Left lobe of liver (tissue), 2 donors: ENCODE measurements around the gene TSPOAP1. TPM values are rescaled to one million over a fixed set of nuclear protein-coding genes. Genes with fewer than 3 reads are reported as not detected.
"Not testable (repeated sequence)": the region's sequence is repeated elsewhere in the genome, so short reads cannot be mapped to it uniquely, and the experiment has no call there.

Experiments
- ATAC-seq: fragments of 200-7000 bp; cut with Tn5 transposase; one replicate; pipeline ENCODE4 v1.9.1; 2020; ENCODE audit warnings: mild to moderate bottlenecking, moderate library complexity
- DNase-seq: peaks from one replicate; pipeline ENCODE4 v3.0.0-alpha.2; 2020; ENCODE audit warnings: low spot score
- total RNA-seq: library from RNA; stranded (reverse); gene quantifications from one replicate; pipeline ENCODE4 v1.2.1, GENCODE V29; 2021
- donor health status: DM: no; HTN: no; CAD: no; lungs with moderate emphysema.
- donor health status: DM: no; HTN: yes; CAD: no.

TSPOAP1 gene
- total RNA-seq, 1 donor from 2014 or later = 6.5 TPM

GRCh38 chr17:58341861-58342475, 13.4 kb upstream of the TSPOAP1 start:
- DNase-seq (no peak), ATAC-seq (no peak)

- ATAC-seq = not testable (repeated sequence)
Measured at GRCh38 chr17:58341136-58341860, 12.7 kb upstream of the TSPOAP1 start.

GRCh38 chr17:58340405-58340876, 11.8 kb upstream of the TSPOAP1 start:
- no peak for ATAC-seq
- no peak for DNase-seq

More at GRCh38 chr17:58341136-58341860, 12.7 kb upstream of the TSPOAP1 start:
- not testable (repeated sequence) for DNase-seq

- ATAC-seq (no peak), DNase-seq (no peak)
Measured at GRCh38 chr17:58339755-58340404, 11.3 kb upstream of the TSPOAP1 start.

GRCh38 chr17:58338841-58339754, 10.5 kb upstream of the TSPOAP1 start:
- DNase-seq (no peak), ATAC-seq (peak; percentile 46)

- no peak for ATAC-seq
Measured at GRCh38 chr17:58338454-58338840, 9.9 kb upstream of the TSPOAP1 start.

GRCh38 chr17:58337600-58338453, 9.2 kb upstream of the TSPOAP1 start:
- peak; percentile 66 for ATAC-seq
- DNase-seq = no peak

More at GRCh38 chr17:58338454-58338840, 9.9 kb upstream of the TSPOAP1 start:
- no peak for DNase-seq

GRCh38 chr17:58337210-58337599, 8.6 kb upstream of the TSPOAP1 start:
- no peak for DNase-seq

GRCh38 chr17:58336456-58337209, 8.0 kb upstream of the TSPOAP1 start:
- ATAC-seq = no peak
- no peak for DNase-seq

More at GRCh38 chr17:58337210-58337599, 8.6 kb upstream of the TSPOAP1 start:
- no peak for ATAC-seq

GRCh38 chr17:58335779-58336455, 7.3 kb upstream of the TSPOAP1 start:
- ATAC-seq (no peak), DNase-seq (no peak)

GRCh38 chr17:58335061-58335731, 6.6 kb upstream of the TSPOAP1 start:
- no peak for ATAC-seq

GRCh38 chr17:58334661-58335060, 6.1 kb upstream of the TSPOAP1 start:
- DNase-seq (no peak), ATAC-seq (no peak)

More at GRCh38 chr17:58335061-58335731, 6.6 kb upstream of the TSPOAP1 start:
- no peak for DNase-seq

GRCh38 chr17:58334256-58334655, 5.7 kb upstream of the TSPOAP1 start:
- ATAC-seq (no peak), DNase-seq (no peak)

- no peak for ATAC-seq
- no peak for DNase-seq
Measured at GRCh38 chr17:58333736-58334207, 5.2 kb upstream of the TSPOAP1 start.

GRCh38 chr17:58332778-58333735, 4.5 kb upstream of the TSPOAP1 start:
- ATAC-seq (no peak), DNase-seq (no peak)
